Small intestine (tissue), 7 donors: Measurements from ENCODE around the gene PIEZO1. TPM values are rescaled to one million over a fixed set of nuclear protein-coding genes. Genes with fewer than 3 reads are reported as not detected.

Experiments used
- DNase-seq, 2 donors: peaks; one replicate each; pipeline versions ENCODE4 v3.0.0 to v3.0.0-alpha.2; 2013
- FAIRE-seq: peaks from 2 replicates; lab custom pipeline; 2012; peaks lifted over from hg19 to GRCh38; lab: Jason Lieb, UNC
- H3K27ac ChIP-seq, 3 donors: one replicate each; pipeline ENCODE4 v1.5.1; 2013; ENCODE audit warnings: low read length in 2 of 3, mild to moderate bottlenecking in 2 of 3, control low read depth in 1 of 3, inconsistent platforms in 1 of 3, low read depth in 1 of 3, moderate library complexity in 1 of 3
- H3K27me3 ChIP-seq, 3 donors: one replicate each; pipeline ENCODE4 v1.6.1; 2013; ENCODE audit warnings: low read length in 3 of 3, inconsistent platforms in 1 of 3; ENCODE audit not compliant: control insufficient read depth in 3 of 3, insufficient read depth in 3 of 3
- H3K36me3 ChIP-seq, 3 donors: one replicate each; pipeline ENCODE4 v1.6.1; 2013; ENCODE audit warnings: low read length in 3 of 3, inconsistent platforms in 1 of 3, low read depth in 1 of 3, mild to moderate bottlenecking in 1 of 3, moderate library complexity in 1 of 3; ENCODE audit not compliant: control insufficient read depth in 3 of 3, insufficient read depth in 2 of 3
- H3K4me1 ChIP-seq, 3 donors: one replicate each; pipeline ENCODE4 v1.6.1; 2013; ENCODE audit warnings: low read length in 2 of 3, inconsistent platforms in 1 of 3, low read depth in 1 of 3, mild to moderate bottlenecking in 1 of 3, moderate library complexity in 1 of 3; ENCODE audit not compliant: control insufficient read depth in 3 of 3, insufficient read depth in 2 of 3
- H3K4me3 ChIP-seq, 3 donors: one replicate each; pipeline ENCODE4 v1.5.1; 2013; ENCODE audit warnings: low read length in 3 of 3, control low read depth in 1 of 3, inconsistent platforms in 1 of 3, low read depth in 1 of 3, mild to moderate bottlenecking in 1 of 3, moderate library complexity in 1 of 3
- H3K9me3 ChIP-seq, 2 donors: one replicate each; pipeline ENCODE4 v1.6.1; 2013; ENCODE audit warnings: low read depth in 1 of 2, low read length in 1 of 2; ENCODE audit not compliant: control insufficient read depth in 2 of 2, insufficient read depth in 1 of 2
- WGBS, 3 donors: extraction: QIAGEN DNeasy Blood & Tissue Kit; methylation state at CpG; one replicate each; pipeline ENCODE4 v1.1.7; 2013; 5-methylcytosine and 5-hydroxymethylcytosine counted together
- polyA plus RNA-seq, 4 donors: library from polyadenylated mRNA; stranded (reverse) in 3 of 4; unstranded in 1 of 4; fragments of 200-250 nt in 3 of 4; fragments of 120-200 nt in 1 of 4; gene quantifications; one replicate each; pipeline versions ENCODE4 v1.2.1 to v1.2.3, GENCODE V29; 2013
- donor health status: healthy with polysubstance abuse.
- donor health status: control.
- donor health status: control.
- donor health status: Bipolar disorder and iron deficiency.
- donor health status: healthy.

Gene PIEZO1
- polyA plus RNA-seq, 4 donors, result 22.8 to 95.0 (median 57.7) TPM

DNA sequence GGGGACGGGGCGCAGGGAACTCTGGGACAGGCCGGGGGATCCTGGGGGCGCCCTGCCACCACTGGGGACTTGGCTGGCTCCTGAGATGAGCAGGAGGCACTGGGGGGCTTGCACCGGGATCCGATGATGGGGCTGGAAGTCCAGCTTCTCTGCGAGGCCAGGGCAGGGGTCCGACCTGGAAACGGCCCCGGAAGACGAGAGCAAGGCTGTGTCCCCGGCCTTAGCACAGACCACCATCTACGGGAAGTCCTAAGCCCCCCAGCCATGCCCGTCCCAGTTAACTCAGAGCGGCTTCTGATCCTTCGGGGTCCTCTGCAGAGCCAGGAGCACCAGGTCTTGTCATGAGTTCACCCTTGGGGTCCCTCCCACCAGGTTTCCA, 19.1 kb upstream of the PIEZO1 start:
- Histone ChIP-seq H3K36me3 (peaks cover 0 to 52% (median 0%) of the 10 kb centered on the region in 3 donors), H3K4me3 (peak overlapping the region in 2 of 3 donors; percentile 64 to 72), H3K4me1 (peaks cover 0 to 13% (median 0%) of the 10 kb centered on the region in 3 donors), H3K27me3 (no peaks in the 10 kb centered on the region), H3K27ac (no peak overlapping the region), H3K9me3 (no peaks in the 10 kb centered on the region)
- FAIRE-seq (no peak), DNase-seq (no peak)
- WGBS, 3 donors, result 1 to 2% (median 1%) methylated on average over 15 to 16 of the region's 16 CpGs

DNA sequence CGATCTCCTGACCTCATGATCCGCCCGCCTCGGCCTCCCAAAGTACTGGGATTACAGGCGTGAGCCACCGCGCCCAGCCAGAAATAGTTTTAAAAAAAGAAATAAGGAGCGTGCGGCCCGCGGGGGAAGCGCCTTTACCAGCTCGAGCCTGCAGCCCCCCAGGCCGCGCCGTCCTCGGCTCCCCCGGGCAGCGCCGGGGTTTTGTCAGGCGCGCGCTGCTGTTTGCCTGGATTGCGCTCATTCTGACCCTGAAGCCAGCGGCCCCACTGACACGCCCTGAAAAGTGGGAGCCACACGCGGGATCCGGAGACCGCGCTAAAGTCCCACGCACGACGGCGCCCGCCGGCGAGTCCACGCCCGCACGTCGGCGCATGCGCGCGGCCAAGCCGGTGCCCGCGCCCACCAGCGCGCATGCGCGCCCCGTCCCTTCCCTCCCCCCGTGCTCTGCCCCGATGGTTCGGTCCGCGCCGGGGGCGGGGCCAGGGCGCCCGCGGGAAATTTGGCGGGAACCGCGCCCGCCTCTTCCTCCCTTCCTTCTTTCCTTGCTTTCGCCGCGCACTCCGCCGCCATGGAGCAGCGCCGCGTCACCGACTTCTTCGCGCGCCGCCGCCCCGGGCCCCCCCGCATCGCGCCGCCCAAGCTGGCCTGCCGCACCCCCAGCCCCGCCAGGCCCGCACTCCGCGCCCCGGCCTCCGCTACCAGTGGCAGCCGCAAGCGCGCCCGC, 18.4 kb upstream of the PIEZO1 start, which contains the start of gene CDT1:
Gene CDT1 (plus strand): TSS at position 526 of the 724 bp plus-strand sequence. CDS start 43 bp downstream, at position 569.
- FAIRE-seq (no peak), DNase-seq (peak; percentile 83 to 91)
- Histone ChIP-seq H3K27me3 (no peaks in the 10 kb centered on the region), H3K4me3 (peak within 1 kb of the TSS; percentile 51 to 72 (median 64)), H3K27ac (peak within 1 kb of the TSS in 2 of 3 donors; percentile 82 to 83), H3K36me3 (peaks cover 0 to 47% (median 0%) of the 10 kb centered on the region in 3 donors), H3K4me1 (peaks cover 0 to 13% (median 0%) of the 10 kb centered on the region in 3 donors), H3K9me3 (no peaks in the 10 kb centered on the region)
- 0 to 1% (median 1%) methylated on average over 50 to 97 of the region's 98 CpGs for WGBS, 3 donors

DNA sequence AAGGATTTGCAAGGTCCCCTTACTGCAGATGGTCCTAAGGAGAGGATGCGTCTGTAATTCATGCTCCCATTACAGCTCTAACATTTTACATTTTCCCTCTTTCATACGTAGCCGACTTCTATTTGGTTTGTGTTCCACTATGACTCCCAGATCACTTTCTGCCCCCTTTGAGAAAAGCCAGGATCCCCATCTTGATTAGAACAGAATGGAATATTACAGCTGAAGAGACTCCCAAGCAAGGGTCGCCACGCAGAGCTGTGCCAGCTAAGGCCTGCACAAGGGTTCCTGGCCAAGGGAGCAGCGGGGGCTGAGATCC, 15.2 kb upstream of the PIEZO1 start:
- WGBS, 3 donors, result 75 to 91% (median 88%) methylated on average over 6 of the region's 6 CpGs
- FAIRE-seq, result no peak

DNA sequence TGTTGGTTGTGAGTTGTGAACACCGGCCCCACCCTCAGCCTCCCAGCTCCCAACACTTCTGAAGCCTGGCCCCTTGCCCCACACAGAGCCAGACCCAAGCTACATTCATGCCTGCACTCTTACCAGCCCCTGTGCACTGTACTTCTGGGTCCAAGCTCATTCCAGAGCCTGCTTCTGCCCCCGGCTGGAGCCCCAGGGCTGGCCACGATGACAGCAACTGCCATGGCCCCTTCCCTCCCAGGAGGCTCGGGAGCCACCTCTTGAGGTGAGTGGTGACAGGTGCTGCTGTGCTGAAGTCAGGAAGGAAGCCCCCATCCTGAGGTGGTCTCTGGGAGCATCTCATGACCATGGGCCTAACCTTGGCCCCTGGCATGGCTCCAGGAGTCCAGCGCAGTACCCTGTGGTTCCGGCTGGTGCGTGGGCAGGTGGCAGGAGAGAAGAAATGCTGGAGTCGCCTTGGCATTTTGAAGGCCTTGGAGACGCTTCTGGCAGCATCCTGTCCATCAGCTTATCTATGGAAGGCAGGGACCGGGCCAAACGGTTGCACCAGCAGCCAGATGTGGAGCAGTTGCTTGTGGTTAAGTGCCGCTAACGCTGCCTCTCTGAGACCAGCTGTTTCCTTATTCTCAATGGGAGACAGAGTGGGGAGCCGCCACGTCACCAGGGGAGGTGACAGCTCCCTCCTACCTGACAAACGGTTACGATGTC, 14.7 kb upstream of the PIEZO1 start:
- no peak for DNase-seq
- WGBS, 3 donors, result 68 to 90% (median 87%) methylated on average over 17 of the region's 17 CpGs

More for the DNA sequence above, 15.2 kb upstream of the PIEZO1 start:
- Histone ChIP-seq H3K4me1 (peaks cover 0 to 11% (median 0%) of the 10 kb centered on the region in 3 donors), H3K27ac (no peak overlapping the region), H3K9me3 (no peaks in the 10 kb centered on the region), H3K36me3 (peaks cover 0 to 15% (median 0%) of the 10 kb centered on the region in 3 donors), H3K27me3 (no peaks in the 10 kb centered on the region), H3K4me3 (no peak overlapping the region)
- DNase-seq, result no peak

DNA sequence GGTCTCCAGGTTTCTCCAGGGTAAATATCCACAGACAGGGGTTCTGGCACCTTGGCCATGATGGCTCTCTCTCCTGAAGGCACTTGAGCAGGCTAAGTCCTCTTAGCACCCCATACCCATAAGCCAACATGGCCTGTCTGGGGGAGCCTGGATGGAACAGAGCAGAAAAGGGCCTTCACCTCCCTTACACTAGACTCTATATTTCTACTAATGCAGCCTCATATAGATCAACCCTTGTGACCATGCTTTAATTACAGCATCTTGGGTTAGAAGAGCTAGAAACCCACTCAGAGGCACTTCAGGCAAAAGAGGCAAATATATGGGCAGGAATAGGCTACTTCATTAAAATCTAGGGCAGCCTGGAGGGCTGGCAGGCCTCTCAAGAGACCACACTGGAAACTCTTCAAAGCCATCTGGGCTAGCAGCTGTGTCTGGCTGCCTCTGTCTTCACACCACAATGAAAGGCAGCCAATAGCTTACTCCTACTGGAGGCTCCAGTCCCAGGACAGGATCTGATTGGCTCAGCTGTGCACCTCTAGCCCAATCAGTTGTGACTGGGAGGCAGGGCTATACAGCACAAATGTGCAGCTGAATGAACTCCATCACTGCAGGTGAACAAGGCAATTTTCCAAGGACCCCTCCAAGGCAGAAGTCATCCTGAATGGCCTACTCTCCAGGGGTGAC, 13.9 kb upstream of the PIEZO1 start:
- H3K27ac ChIP-seq, result no peak overlapping the region
- no peak overlapping the region for H3K4me3 ChIP-seq
- no peaks in the 10 kb centered on the region for H3K27me3 ChIP-seq
- H3K9me3 ChIP-seq, result no peaks in the 10 kb centered on the region
- H3K36me3 ChIP-seq, result peaks cover 0 to 8% (median 0%) of the 10 kb centered on the region in 3 donors
- no peaks in the 10 kb centered on the region for H3K4me1 ChIP-seq
- FAIRE-seq (no peak), DNase-seq (no peak)

More for the DNA sequence above, 14.7 kb upstream of the PIEZO1 start:
- Histone ChIP-seq H3K27ac (no peak overlapping the region), H3K4me3 (no peak overlapping the region), H3K4me1 (peaks cover 0 to 5% (median 0%) of the 10 kb centered on the region in 3 donors), H3K36me3 (peaks cover 0 to 10% (median 0%) of the 10 kb centered on the region in 3 donors), H3K27me3 (no peaks in the 10 kb centered on the region), H3K9me3 (no peaks in the 10 kb centered on the region)
- FAIRE-seq, result no peak

DNA sequence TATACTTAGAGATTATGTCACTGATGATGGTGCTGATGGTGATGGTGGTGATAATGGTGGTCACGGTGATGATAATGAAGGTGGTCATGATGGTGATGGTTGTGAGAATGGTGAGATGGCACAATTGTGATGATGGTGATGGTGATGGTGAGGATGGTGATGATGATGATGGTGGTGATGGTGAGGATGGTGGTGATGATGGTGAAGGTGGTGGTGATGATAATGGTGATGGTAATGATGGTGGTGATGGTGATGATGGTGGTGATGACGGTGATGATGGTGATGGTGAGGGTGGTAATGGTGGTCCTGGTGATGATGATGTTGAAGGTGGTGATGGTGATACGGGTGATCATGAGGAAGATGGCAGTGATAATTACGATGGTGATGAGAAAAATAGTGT, 13.1 kb upstream of the PIEZO1 start:
- Histone ChIP-seq H3K4me1 (peaks cover 0 to 4% (median 0%) of the 10 kb centered on the region in 3 donors), H3K36me3 (peaks cover 0 to 8% (median 0%) of the 10 kb centered on the region in 3 donors), H3K4me3 (no peak overlapping the region), H3K27ac (no peak overlapping the region), H3K9me3 (no peaks in the 10 kb centered on the region), H3K27me3 (peaks cover 0 to under 1% (median 0%) of the 10 kb centered on the region in 3 donors)
- 91 to 98% (median 92%) methylated on average over 4 of the region's 4 CpGs for WGBS, 3 donors
- FAIRE-seq (no peak), DNase-seq (no peak)

DNA sequence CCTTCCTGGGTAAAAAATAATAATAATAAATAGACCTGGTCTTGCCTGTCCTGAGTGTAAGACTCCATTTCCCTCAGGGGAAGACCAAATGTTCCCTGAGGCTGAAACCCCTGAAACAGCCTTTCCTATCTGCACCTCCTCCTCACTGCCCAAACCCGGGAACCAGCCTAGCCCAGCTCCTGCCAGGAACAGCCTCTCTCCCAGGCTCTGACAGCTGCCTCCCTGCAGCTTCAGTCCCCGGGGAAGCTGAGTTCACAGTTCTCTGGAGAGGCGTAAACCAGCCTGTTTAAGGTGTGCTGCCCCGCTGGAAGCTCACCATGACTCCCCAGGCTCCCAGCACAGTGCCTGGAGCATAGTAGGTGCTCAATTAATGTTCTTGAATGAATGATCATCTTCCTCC, 11.3 kb upstream of the PIEZO1 start:
- DNase-seq (no peak), FAIRE-seq (no peak)
- 66 to 88% (median 79%) methylated on average over 4 of the region's 4 CpGs for WGBS, 3 donors
- Histone ChIP-seq H3K36me3 (peaks cover 0 to 8% (median 0%) of the 10 kb centered on the region in 3 donors), H3K4me3 (no peak overlapping the region), H3K9me3 (no peaks in the 10 kb centered on the region), H3K27ac (no peak overlapping the region), H3K27me3 (peaks cover 0 to 4% (median 0%) of the 10 kb centered on the region in 3 donors), H3K4me1 (peaks cover 0 to 17% (median 0%) of the 10 kb centered on the region in 3 donors)
